Measurements from ENCODE around the gene TMEM50B.

DNA sequence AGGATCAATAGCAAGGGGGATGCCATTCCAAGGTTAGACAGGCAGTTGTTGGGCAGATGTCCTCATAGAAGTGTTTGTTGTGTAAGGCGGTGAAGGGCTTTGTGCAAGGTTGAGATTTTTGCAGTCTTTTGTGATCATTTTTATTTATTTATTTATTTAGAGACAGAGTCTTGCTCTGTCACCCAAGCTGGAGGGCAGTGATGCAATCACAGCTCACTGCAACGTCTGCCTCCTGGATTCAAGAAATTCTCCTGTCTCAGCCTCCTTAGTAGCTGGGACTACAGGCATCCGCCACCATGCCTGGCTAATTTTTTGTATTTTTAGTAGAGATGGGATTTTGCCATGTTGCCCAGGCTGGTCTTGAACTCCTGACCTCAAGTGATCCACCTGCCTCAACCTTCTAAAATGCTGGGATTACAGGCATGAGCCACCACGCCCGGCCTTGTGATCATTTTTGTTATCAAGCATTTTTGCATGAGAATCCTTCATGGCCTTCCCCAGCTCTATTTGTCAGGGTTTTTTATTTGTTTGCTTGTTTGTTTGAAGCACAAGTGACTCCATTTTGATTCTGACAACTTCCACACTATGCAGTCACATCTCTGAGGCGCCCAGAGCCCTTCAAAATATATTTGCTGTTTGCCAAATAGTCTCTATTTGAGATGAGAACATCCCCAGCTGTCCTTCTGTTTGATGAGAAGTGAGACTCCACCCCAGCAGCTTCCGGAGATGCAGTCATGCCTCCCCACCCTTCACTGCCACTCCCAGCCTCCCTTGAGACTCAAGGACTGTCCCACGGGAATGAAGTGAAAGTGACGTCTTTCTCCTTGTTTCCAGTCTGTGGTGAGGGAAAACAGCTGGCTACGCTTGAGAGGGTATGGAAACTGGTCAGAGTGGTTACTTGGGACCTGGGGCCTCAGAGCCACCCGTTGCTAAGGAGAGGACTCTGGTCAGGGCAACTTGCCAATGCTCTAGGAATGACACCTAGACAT lies 38.0 kb downstream of the TMEM50B start:
- TF ChIP-seq, protein P1, sequence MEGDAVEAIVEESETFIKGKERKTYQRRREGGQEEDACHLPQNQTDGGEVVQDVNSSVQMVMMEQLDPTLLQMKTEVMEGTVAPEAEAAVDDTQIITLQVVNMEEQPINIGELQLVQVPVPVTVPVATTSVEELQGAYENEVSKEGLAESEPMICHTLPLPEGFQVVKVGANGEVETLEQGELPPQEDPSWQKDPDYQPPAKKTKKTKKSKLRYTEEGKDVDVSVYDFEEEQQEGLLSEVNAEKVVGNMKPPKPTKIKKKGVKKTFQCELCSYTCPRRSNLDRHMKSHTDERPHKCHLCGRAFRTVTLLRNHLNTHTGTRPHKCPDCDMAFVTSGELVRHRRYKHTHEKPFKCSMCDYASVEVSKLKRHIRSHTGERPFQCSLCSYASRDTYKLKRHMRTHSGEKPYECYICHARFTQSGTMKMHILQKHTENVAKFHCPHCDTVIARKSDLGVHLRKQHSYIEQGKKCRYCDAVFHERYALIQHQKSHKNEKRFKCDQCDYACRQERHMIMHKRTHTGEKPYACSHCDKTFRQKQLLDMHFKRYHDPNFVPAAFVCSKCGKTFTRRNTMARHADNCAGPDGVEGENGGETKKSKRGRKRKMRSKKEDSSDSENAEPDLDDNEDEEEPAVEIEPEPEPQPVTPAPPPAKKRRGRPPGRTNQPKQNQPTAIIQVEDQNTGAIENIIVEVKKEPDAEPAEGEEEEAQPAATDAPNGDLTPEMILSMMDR (IDR thresholded peaks at IDR 0.05; ENCODE audit: borderline replicate concordance, extremely low read depth, low read length, poor library complexity, severe bottlenecking): no peak
- no peak for TF ChIP-seq EZH2 (IDR thresholded peaks at IDR 0.05; ENCODE audit: borderline replicate concordance, low read depth, low read length, severe bottlenecking)
